ENCODE results near the gene FADS2. TPM values are rescaled to one million over a fixed set of nuclear protein-coding genes. Genes with fewer than 3 reads are reported as not detected.

FADS2 gene
- total RNA-seq, 1 experiment from 2014 or later: 17.1 TPM

- Histone ChIP-seq H3K27ac (ENCODE audit: low read depth, low read length) (no peak overlapping the region), H3K9ac (ENCODE audit: low read length) (no peak overlapping the region), H3K9me3 (ENCODE audit: control insufficient read depth in 1 of 2, insufficient read depth in 1 of 2, low read depth in 1 of 2, low read length in 2 of 2) (peaks cover 0 to 6% of the 10 kb centered on the region in 2 experiments; a peak in 1 of 4 replicates), H4K20me1 (ENCODE audit: insufficient read depth) (no peaks in the 10 kb centered on the region), H3K36me3 (ENCODE audit: control insufficient read depth in 1 of 2, insufficient read depth in 2 of 2, low read length in 2 of 2) (peaks cover 0 to 3% of the 10 kb centered on the region in 2 experiments; a peak in 1 of 4 replicates), H2AFZ (ENCODE audit: low read depth, low read length, poor library complexity, severe bottlenecking) (no peak overlapping the region), H3K9me2 (ENCODE audit: insufficient read depth) (no peaks in the 10 kb centered on the region), H3K27me3 (ENCODE audit: insufficient read depth, low read length) (no peaks in the 10 kb centered on the region), H3K4me2 (ENCODE audit: low read length) (no peak overlapping the region), H3K4me1 (ENCODE audit: control insufficient read depth in 1 of 2, insufficient read depth in 2 of 2, low read length in 2 of 2) (peaks cover 18 to 33% of the 10 kb centered on the region in 2 experiments), H3K4me3 (replicated peaks in 1 of 2; ENCODE audit: low read depth in 1 of 2, low read length in 2 of 2) (no peak overlapping the region), H3K79me2 (ENCODE audit: insufficient read depth, low read length) (no peaks in the 10 kb centered on the region; the same call in 1 of the 2 replicates)
- no TSS peak for BruUV-seq (replicated peaks)
- CTCF ChIA-PET: interaction anchor here (0.8 to 2.0 kb wide), 3 partner anchors 14 to 88 kb away, joined by 3 to 4 read pairs (median 3); no protein-coding TSS in a partner anchor
- POLR2A ChIA-PET: no interaction called here
- DNase-seq (ENCODE audit: low read depth, low spot score) (no peak), ATAC-seq (no peak)
- TF ChIP-seq ZBTB33 (IDR thresholded peaks at IDR 0.05; ENCODE audit: extremely low read depth, insufficient replicate concordance, low read length) (no peak), RAD21 (IDR thresholded peaks at IDR 0.05; ENCODE audit: low read depth) (no peak), EZH2phosphoT487 (IDR thresholded peaks at IDR 0.05; ENCODE audit: borderline replicate concordance) (no peak)
- RAD21 ChIA-PET (ENCODE audit: low non-redundant PET in 1 of 2, low total read pairs in 2 of 2, uncharacterized antibody in 2 of 2, unreplicated experiment in 2 of 2): no interaction called here
- intact Hi-C loops (cut with micrococcal nuclease): no loop called here
These were observed 57.2 kb downstream of the FADS2 start for GRCh38 chr11:61885166-61885778.

- RAD21 ChIA-PET (ENCODE audit: low non-redundant PET in 1 of 2, low total read pairs in 2 of 2, uncharacterized antibody in 2 of 2, unreplicated experiment in 2 of 2): no interaction called here
- CTCF ChIA-PET: interaction anchor here (1.2 to 2.0 kb wide), 2 partner anchors 13 to 15 kb away, joined by 3 to 4 read pairs; no protein-coding TSS in a partner anchor
- no peak overlapping the region for H3K27ac ChIP-seq (ENCODE audit: low read depth, low read length)
- H3K9me3 ChIP-seq (ENCODE audit: control insufficient read depth in 1 of 2, insufficient read depth in 1 of 2, low read depth in 1 of 2, low read length in 2 of 2): peaks cover 0 to 6% of the 10 kb centered on the region in 2 experiments; a peak in 1 of 4 replicates
- ATAC-seq: no peak
- no peak overlapping the region for H3K9ac ChIP-seq (ENCODE audit: low read length)
- peaks cover 0 to 3% of the 10 kb centered on the region in 2 experiments; a peak in 1 of 4 replicates for H3K36me3 ChIP-seq (ENCODE audit: control insufficient read depth in 1 of 2, insufficient read depth in 2 of 2, low read length in 2 of 2)
- intact Hi-C loops (cut with micrococcal nuclease): no loop called here
- H3K9me2 ChIP-seq (ENCODE audit: insufficient read depth): no peaks in the 10 kb centered on the region
- TF ChIP-seq EGR1 (IDR thresholded peaks at IDR 0.05; ENCODE audit: low read depth) (no peak), ATF3 (IDR thresholded peaks at IDR 0.05) (no peak), SRF (IDR thresholded peaks at IDR 0.05; ENCODE audit: low read depth) (no peak), FOSL1 (IDR thresholded peaks at IDR 0.05; ENCODE audit: low read depth) (no peak), ZFX (IDR thresholded peaks at IDR 0.05) (no peak), ZBTB33 (IDR thresholded peaks at IDR 0.05; ENCODE audit: extremely low read depth, insufficient replicate concordance, low read length) (no peak)
- no peak overlapping the region for H3K4me3 ChIP-seq (replicated peaks in 1 of 2; ENCODE audit: low read depth in 1 of 2, low read length in 2 of 2)
- POLR2A ChIA-PET: no interaction called here
- no peak overlapping the region for H3K4me2 ChIP-seq (ENCODE audit: low read length)
- no TSS peak for BruUV-seq (replicated peaks)
- H3K27me3 ChIP-seq (ENCODE audit: insufficient read depth, low read length): no peaks in the 10 kb centered on the region
- DNase-seq (ENCODE audit: low read depth, low spot score): no peak
- no peaks in the 10 kb centered on the region; the same call in 1 of the 2 replicates for H3K79me2 ChIP-seq (ENCODE audit: insufficient read depth, low read length)
- no peaks in the 10 kb centered on the region for H4K20me1 ChIP-seq (ENCODE audit: insufficient read depth)
- no peak overlapping the region for H2AFZ ChIP-seq (ENCODE audit: low read depth, low read length, poor library complexity, severe bottlenecking)
- H3K4me1 ChIP-seq (ENCODE audit: control insufficient read depth in 1 of 2, insufficient read depth in 2 of 2, low read length in 2 of 2): peaks cover 22 to 40% of the 10 kb centered on the region in 2 experiments
These were observed 57.9 kb downstream of the FADS2 start for GRCh38 chr11:61885784-61886580.

Measured in HCT116 (cell line).